Breast epithelium (tissue), 3 donors: ENCODE measurements around the gene PRF1.
"Not testable (repeated sequence)": the region's sequence is repeated elsewhere in the genome, so short reads cannot be mapped to it uniquely, and the experiment has no call there.

Experiments used
- CTCF ChIP-seq, 3 donors: fragments of 450-650 bp; IDR thresholded peaks; one replicate each; pipeline ENCODE4 v1.5.1; 2016 to 2017; ENCODE audit warnings: antibody characterized with exemption in 3 of 3, mild to moderate bottlenecking in 3 of 3, moderate library complexity in 3 of 3
- POLR2A ChIP-seq: fragments of 450-650 bp; IDR thresholded peaks from one replicate; pipeline ENCODE4 v1.6.1; 2016; ENCODE audit warnings: antibody characterized with exemption, mild to moderate bottlenecking, moderate library complexity

- TF ChIP-seq CTCF (IDR thresholded peaks at IDR 0.05); POLR2A: not testable (repeated sequence)
Observed at GRCh38 chr10:70639640-70640383, 37.3 kb upstream of the PRF1 start.
